Measurements from ENCODE around the gene RHEBL1. TPM values are rescaled to one million over a fixed set of nuclear protein-coding genes. Genes with fewer than 3 reads are reported as not detected.

RHEBL1 gene
- polyA plus RNA-seq, 1 donor (not counting 4 experiments of a cell fraction or from before 2014, with no cell fraction given): 0.51 TPM

GRCh38 chr12:49019120-49019430 is 50.7 kb downstream of the RHEBL1 start:
- TF ChIP-seq EZH2 (IDR thresholded peaks at IDR 0.05; ENCODE audit: low read length) (no peak), CTCF (optimal IDR thresholded peaks at IDR 0.05 in 1 of 3, IDR thresholded peaks at IDR 0.05 in 1 of 3, conservative IDR thresholded peaks at IDR 0.05 in 1 of 3; ENCODE audit: extremely low read depth in 1 of 3, insufficient read depth in 2 of 3, low read length in 3 of 3) (no peak)
- dilution Hi-C loops (cut with MboI; ENCODE audit: extremely low pct_ligation_motif_present, low sequenced_read_pairs): no loop called here
- no peaks in the 10 kb centered on the region for H3K9me1 ChIP-seq (ENCODE audit: control insufficient read depth, extremely low read depth, insufficient read depth, low read length)
- peaks cover 3% of the 10 kb centered on the region for H3K4me1 ChIP-seq (ENCODE audit: control insufficient read depth, extremely low read depth, insufficient read depth, low read length)
- H3K36me3 ChIP-seq (ENCODE audit: control insufficient read depth in 2 of 2, extremely low read depth in 1 of 2, insufficient read depth in 2 of 2, low read length in 2 of 2): peaks cover 7 to 16% of the 10 kb centered on the region in 2 experiments
- H2AFZ ChIP-seq (ENCODE audit: control insufficient read depth, low read length): peak overlapping the region; percentile 90
- H3K9me3 ChIP-seq (ENCODE audit: control insufficient read depth, low read depth, low read length): no peaks in the 10 kb centered on the region
- H3K27me3 ChIP-seq (ENCODE audit: control insufficient read depth, extremely low read depth, insufficient read depth, low read length): no peaks in the 10 kb centered on the region
- peak overlapping the region; percentile 96 for H3K9ac ChIP-seq (ENCODE audit: control insufficient read depth, extremely low read depth, insufficient read depth, low read length)
- H3K27ac ChIP-seq (ENCODE audit: control insufficient read depth, insufficient read depth, low read length): peak overlapping the region; percentile 93
- H4K20me1 ChIP-seq (ENCODE audit: control insufficient read depth, extremely low read depth, insufficient read depth, low read length): no peaks in the 10 kb centered on the region
- H3K4me2 ChIP-seq (ENCODE audit: control insufficient read depth, extremely low read depth, insufficient read depth, low read depth, low read length): peak overlapping the region; percentile 91
- no peak for FAIRE-seq
- no peak for DNase-seq (ENCODE audit: low read depth, low spot score)
- peak overlapping the region; percentile 81 to 92 (median 81) for H3K4me3 ChIP-seq (ENCODE audit: control insufficient read depth in 2 of 3, extremely low read depth in 1 of 3, insufficient read depth in 2 of 3, low read depth in 1 of 3, low read length in 3 of 3)
- peaks cover 33% of the 10 kb centered on the region for H3K79me2 ChIP-seq (ENCODE audit: control insufficient read depth, insufficient read depth, low read length)

- FAIRE-seq: no peak
- peaks cover 7 to 14% of the 10 kb centered on the region in 2 experiments for H3K36me3 ChIP-seq (ENCODE audit: control insufficient read depth in 2 of 2, extremely low read depth in 1 of 2, insufficient read depth in 2 of 2, low read length in 2 of 2)
These were observed 51.3 kb downstream of the RHEBL1 start, which contains the start of gene PRKAG1 for GRCh38 chr12:49018261-49019119. Gene PRKAG1 (minus strand): TSS chr12:49018776. CDS start chr12:49018740, 36 bp downstream.

More at GRCh38 chr12:49018261-49019119, 51.3 kb downstream of the RHEBL1 start, which contains the start of gene PRKAG1:
- Histone ChIP-seq H3K4me2 (ENCODE audit: control insufficient read depth, extremely low read depth, insufficient read depth, low read depth, low read length) (peak within 1 kb of the TSS; percentile 99), H3K4me3 (ENCODE audit: control insufficient read depth in 2 of 3, extremely low read depth in 1 of 3, insufficient read depth in 2 of 3, low read depth in 1 of 3, low read length in 3 of 3) (peak within 1 kb of the TSS; percentile 81 to 92 (median 81)), H3K9me3 (ENCODE audit: control insufficient read depth, low read depth, low read length) (no peaks in the 10 kb centered on the region), H3K9me1 (ENCODE audit: control insufficient read depth, extremely low read depth, insufficient read depth, low read length) (no peaks in the 10 kb centered on the region), H3K79me2 (ENCODE audit: control insufficient read depth, insufficient read depth, low read length) (peaks cover 33% of the 10 kb centered on the region), H4K20me1 (ENCODE audit: control insufficient read depth, extremely low read depth, insufficient read depth, low read length) (no peaks in the 10 kb centered on the region), H3K9ac (ENCODE audit: control insufficient read depth, extremely low read depth, insufficient read depth, low read length) (peak within 1 kb of the TSS; percentile 96), H3K27ac (ENCODE audit: control insufficient read depth, insufficient read depth, low read length) (peak within 1 kb of the TSS; percentile 93), H2AFZ (ENCODE audit: control insufficient read depth, low read length) (peak within 1 kb of the TSS; percentile 90), H3K27me3 (ENCODE audit: control insufficient read depth, extremely low read depth, insufficient read depth, low read length) (no peaks in the 10 kb centered on the region), H3K4me1 (ENCODE audit: control insufficient read depth, extremely low read depth, insufficient read depth, low read length) (peaks cover 3% of the 10 kb centered on the region)
- dilution Hi-C loops (cut with MboI; ENCODE audit: extremely low pct_ligation_motif_present, low sequenced_read_pairs): no loop called here
- TF ChIP-seq CTCF (optimal IDR thresholded peaks at IDR 0.05 in 1 of 3, IDR thresholded peaks at IDR 0.05 in 1 of 3, conservative IDR thresholded peaks at IDR 0.05 in 1 of 3; ENCODE audit: extremely low read depth in 1 of 3, insufficient read depth in 2 of 3, low read length in 3 of 3) (peak; percentile 35 to 72 (median 58)), EZH2 (IDR thresholded peaks at IDR 0.05; ENCODE audit: low read length) (no peak)
- DNase-seq (ENCODE audit: low read depth, low spot score): peak; percentile 86

All from keratinocyte (primary cell).